ENCODE measurements around the gene MYO1F. TPM values are rescaled to one million over a fixed set of nuclear protein-coding genes. Genes with fewer than 3 reads are reported as not detected.

MYO1F gene
- total and polyA plus RNA-seq, 10 of the 15 experiments (the other 5 are each of a cell fraction or from before 2014, with no cell fraction given): 3.5 to 49.4 (median 31.3) TPM

DNA sequence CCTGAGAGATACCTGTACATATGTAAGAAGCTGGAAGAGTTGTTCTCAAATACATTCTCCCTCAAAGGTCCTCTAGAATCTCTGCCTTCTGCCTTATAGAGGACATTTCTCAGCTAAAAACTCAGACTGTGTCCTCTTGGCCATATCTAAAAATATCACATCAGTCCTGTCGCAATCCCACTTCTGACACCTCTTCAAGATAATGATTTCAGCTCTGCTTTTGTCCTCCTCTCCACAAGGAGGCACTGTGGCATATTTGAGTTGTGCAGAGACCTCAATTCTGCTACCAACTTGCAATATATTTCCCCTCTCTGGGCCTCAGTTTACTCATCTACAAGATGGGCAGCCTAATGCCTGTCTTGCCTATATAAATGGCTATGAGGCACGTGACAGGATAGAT lies 16.7 kb upstream of the MYO1F start:
- Histone ChIP-seq H2AFZ (ENCODE audit: control insufficient read depth, low read depth, low read length) (no peak overlapping the region), H3K27ac (ENCODE audit: control insufficient read depth, insufficient read depth) (no peak overlapping the region), H3K4me1 (ENCODE audit: control insufficient read depth, insufficient read depth, low read length) (no peaks in the 10 kb centered on the region), H3K9ac (ENCODE audit: control insufficient read depth, insufficient read depth, low read length) (no peak overlapping the region), H3K36me3 (ENCODE audit: control insufficient read depth in 2 of 2, insufficient read depth in 2 of 2, low read length in 1 of 2) (no peaks in the 10 kb centered on the region), H3K4me2 (ENCODE audit: control insufficient read depth, insufficient read depth) (no peak overlapping the region), H4K20me1 (ENCODE audit: control insufficient read depth, insufficient read depth) (no peaks in the 10 kb centered on the region), H3K9me3 (replicated peaks; ENCODE audit: control insufficient read depth, insufficient read depth, low read length) (peaks cover 6% of the 10 kb centered on the region; the same call in 2 of the 3 replicates), H3K4me3 (no peak overlapping the region), H3K27me3 (replicated peaks in 1 of 2; ENCODE audit: control insufficient read depth in 2 of 2, insufficient read depth in 2 of 2, low read length in 1 of 2) (no peaks in the 10 kb centered on the region; a peak in 1 of 4 replicates), H3K79me2 (ENCODE audit: control insufficient read depth, insufficient read depth, low read length) (no peaks in the 10 kb centered on the region)
- no peak for ATAC-seq
- ChIA-PET RAD21 (ENCODE audit: unreplicated experiment) (no interaction called here), SMC1A (ENCODE audit: uncharacterized antibody, unreplicated experiment) (no interaction called here), CTCF (interaction anchor here (1.0 to 1.7 kb wide), 2 partner anchors 12 to 14 kb away, joined by 4 to 10 read pairs; no protein-coding TSS in a partner anchor), POLR2A (no interaction called here)
- intact Hi-C loops (cut with micrococcal nuclease; ENCODE audit: unreplicated experiment) (no loop called here), in situ Hi-C loops (cut with MboI) (no loop called here)
- 50% methylated on average over 2 of the region's 2 CpGs for WGBS (ENCODE audit: insufficient coverage, insufficient replicate concordance, low lambda C conversion rate, missing lambda C conversion rate)
- no peak for TF ChIP-seq MYC (IDR thresholded peaks at IDR 0.05; ENCODE audit: insufficient read depth, insufficient read length, insufficient replicate concordance, low read length, severe bottlenecking)
- TF ChIP-seq, protein P1, sequence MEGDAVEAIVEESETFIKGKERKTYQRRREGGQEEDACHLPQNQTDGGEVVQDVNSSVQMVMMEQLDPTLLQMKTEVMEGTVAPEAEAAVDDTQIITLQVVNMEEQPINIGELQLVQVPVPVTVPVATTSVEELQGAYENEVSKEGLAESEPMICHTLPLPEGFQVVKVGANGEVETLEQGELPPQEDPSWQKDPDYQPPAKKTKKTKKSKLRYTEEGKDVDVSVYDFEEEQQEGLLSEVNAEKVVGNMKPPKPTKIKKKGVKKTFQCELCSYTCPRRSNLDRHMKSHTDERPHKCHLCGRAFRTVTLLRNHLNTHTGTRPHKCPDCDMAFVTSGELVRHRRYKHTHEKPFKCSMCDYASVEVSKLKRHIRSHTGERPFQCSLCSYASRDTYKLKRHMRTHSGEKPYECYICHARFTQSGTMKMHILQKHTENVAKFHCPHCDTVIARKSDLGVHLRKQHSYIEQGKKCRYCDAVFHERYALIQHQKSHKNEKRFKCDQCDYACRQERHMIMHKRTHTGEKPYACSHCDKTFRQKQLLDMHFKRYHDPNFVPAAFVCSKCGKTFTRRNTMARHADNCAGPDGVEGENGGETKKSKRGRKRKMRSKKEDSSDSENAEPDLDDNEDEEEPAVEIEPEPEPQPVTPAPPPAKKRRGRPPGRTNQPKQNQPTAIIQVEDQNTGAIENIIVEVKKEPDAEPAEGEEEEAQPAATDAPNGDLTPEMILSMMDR (IDR thresholded peaks at IDR 0.05 in 2 of 3, conservative IDR thresholded peaks at IDR 0.05 in 1 of 3; ENCODE audit: control insufficient read depth in 2 of 3, extremely low read depth in 1 of 3, insufficient read depth in 1 of 3, low read depth in 3 of 3, low read length in 3 of 3): 0 out of 6 replicates have a peak, but pooled peaks of 1 of the 3 experiments have one; percentile 3
- FAIRE-seq: no peak
- DNase-seq (ENCODE audit: low read depth, low spot score): no peak
- BruUV-seq (replicated peaks): no TSS peak

DNA sequence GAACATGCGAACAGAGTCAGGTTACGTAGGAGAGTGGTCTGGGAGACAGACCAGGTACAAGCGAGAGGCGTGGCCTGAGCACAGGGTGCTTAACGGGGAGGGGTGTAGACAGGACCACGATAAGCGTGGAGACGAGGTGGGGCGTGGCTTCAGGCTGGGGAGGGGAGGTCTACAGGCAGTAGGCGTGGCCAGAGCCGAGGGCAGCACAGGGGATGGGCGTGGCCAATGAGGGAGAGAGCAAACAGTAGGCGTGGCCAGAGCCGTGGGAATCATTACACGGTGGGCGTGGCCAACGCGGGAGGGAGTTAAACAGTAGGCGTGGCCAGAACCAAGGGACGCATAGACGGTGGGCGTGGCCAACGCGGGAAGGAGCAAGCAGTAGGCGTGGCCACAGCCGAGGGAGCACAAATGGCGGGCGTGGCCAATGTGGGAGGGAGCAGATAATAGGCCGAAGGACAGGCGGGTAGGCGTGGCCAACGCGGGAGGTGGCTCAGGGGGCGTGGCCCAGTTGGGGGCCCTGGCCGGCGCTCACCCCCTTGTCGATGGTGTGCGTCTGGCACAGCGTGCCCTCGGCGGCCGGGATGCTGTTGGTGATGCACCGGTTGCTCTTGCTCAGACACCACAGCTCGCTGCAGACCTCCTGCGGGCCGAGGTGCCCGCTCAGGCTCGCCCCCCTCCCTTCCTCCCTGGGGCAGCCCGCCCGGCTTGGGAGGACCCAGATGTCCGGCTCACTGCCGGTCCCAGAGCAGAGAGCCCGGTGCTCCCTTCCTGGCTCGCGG lies 15.2 kb upstream of the MYO1F start:
- ATAC-seq (peak; percentile 38), FAIRE-seq (no peak), DNase-seq (ENCODE audit: low read depth, low spot score) (no peak)
- no peaks in the 10 kb centered on the region for H4K20me1 ChIP-seq (ENCODE audit: control insufficient read depth, insufficient read depth)
- RAD21 ChIA-PET (ENCODE audit: unreplicated experiment): no interaction called here
- H3K4me1 ChIP-seq (ENCODE audit: control insufficient read depth, insufficient read depth, low read length): no peaks in the 10 kb centered on the region
- H3K9me3 ChIP-seq (replicated peaks; ENCODE audit: control insufficient read depth, insufficient read depth, low read length): peaks cover 6% of the 10 kb centered on the region; the same call in 2 of the 3 replicates
- H3K79me2 ChIP-seq (ENCODE audit: control insufficient read depth, insufficient read depth, low read length): no peaks in the 10 kb centered on the region
- H3K27me3 ChIP-seq (replicated peaks in 1 of 2; ENCODE audit: control insufficient read depth in 2 of 2, insufficient read depth in 2 of 2, low read length in 1 of 2): no peaks in the 10 kb centered on the region; a peak in 1 of 4 replicates
- SMC1A ChIA-PET (ENCODE audit: uncharacterized antibody, unreplicated experiment): no interaction called here
- no peak overlapping the region for H2AFZ ChIP-seq (ENCODE audit: control insufficient read depth, low read depth, low read length)
- intact Hi-C loops (cut with micrococcal nuclease; ENCODE audit: unreplicated experiment): no loop called here
- no peak overlapping the region for H3K9ac ChIP-seq (ENCODE audit: control insufficient read depth, insufficient read depth, low read length)
- BruUV-seq (replicated peaks): no TSS peak
- in situ Hi-C loops (cut with MboI): no loop called here
- POLR2A ChIA-PET: no interaction called here
- H3K36me3 ChIP-seq (ENCODE audit: control insufficient read depth in 2 of 2, insufficient read depth in 2 of 2, low read length in 1 of 2): no peaks in the 10 kb centered on the region
- 36% methylated on average over 55 of the region's 55 CpGs for WGBS (ENCODE audit: insufficient coverage, insufficient replicate concordance, low lambda C conversion rate, missing lambda C conversion rate)
- H3K4me2 ChIP-seq (ENCODE audit: control insufficient read depth, insufficient read depth): no peak overlapping the region
- CTCF ChIA-PET: interaction anchor here (1.1 to 1.7 kb wide), 2 partner anchors 11 kb away, joined by 4 to 9 read pairs; no protein-coding TSS in a partner anchor
- no peak overlapping the region for H3K27ac ChIP-seq (ENCODE audit: control insufficient read depth, insufficient read depth)
- no peak overlapping the region for H3K4me3 ChIP-seq
- TF ChIP-seq HDAC2 (IDR thresholded peaks at IDR 0.05) (no peak), SUPT20H (IDR thresholded peaks at IDR 0.05; ENCODE audit: borderline replicate concordance, control insufficient read depth, low read depth, low read length) (no peak), SP1 (IDR thresholded peaks at IDR 0.05; ENCODE audit: low read depth, low read length) (no peak), MXI1 (IDR thresholded peaks at IDR 0.05; ENCODE audit: low read depth, low read length) (no peak), POLR2AphosphoS2 (IDR thresholded peaks at IDR 0.05; ENCODE audit: low read depth, low read length) (no peak), ASH2L (IDR thresholded peaks at IDR 0.05; ENCODE audit: borderline replicate concordance, low read depth) (no peak), ZNF217 (IDR thresholded peaks at IDR 0.05) (no peak)
- TF ChIP-seq, protein P2, sequence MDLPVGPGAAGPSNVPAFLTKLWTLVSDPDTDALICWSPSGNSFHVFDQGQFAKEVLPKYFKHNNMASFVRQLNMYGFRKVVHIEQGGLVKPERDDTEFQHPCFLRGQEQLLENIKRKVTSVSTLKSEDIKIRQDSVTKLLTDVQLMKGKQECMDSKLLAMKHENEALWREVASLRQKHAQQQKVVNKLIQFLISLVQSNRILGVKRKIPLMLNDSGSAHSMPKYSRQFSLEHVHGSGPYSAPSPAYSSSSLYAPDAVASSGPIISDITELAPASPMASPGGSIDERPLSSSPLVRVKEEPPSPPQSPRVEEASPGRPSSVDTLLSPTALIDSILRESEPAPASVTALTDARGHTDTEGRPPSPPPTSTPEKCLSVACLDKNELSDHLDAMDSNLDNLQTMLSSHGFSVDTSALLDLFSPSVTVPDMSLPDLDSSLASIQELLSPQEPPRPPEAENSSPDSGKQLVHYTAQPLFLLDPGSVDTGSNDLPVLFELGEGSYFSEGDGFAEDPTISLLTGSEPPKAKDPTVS (IDR thresholded peaks at IDR 0.05; ENCODE audit: low read depth, low read length): no peak
- TF ChIP-seq, protein P3, sequence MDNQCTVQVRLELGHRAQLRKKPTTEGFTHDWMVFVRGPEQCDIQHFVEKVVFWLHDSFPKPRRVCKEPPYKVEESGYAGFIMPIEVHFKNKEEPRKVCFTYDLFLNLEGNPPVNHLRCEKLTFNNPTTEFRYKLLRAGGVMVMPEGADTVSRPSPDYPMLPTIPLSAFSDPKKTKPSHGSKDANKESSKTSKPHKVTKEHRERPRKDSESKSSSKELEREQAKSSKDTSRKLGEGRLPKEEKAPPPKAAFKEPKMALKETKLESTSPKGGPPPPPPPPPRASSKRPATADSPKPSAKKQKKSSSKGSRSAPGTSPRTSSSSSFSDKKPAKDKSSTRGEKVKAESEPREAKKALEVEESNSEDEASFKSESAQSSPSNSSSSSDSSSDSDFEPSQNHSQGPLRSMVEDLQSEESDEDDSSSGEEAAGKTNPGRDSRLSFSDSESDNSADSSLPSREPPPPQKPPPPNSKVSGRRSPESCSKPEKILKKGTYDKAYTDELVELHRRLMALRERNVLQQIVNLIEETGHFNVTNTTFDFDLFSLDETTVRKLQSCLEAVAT (IDR thresholded peaks at IDR 0.05): no peak
